Measurements from ENCODE around the gene RNF169.

GRCh38 chr11:74822170-74822569 is 73.5 kb downstream of the RNF169 start:
- TF ChIP-seq CTCF (IDR thresholded peaks at IDR 0.05), result no peak
- TF ChIP-seq POLR2A (IDR thresholded peaks at IDR 0.05), result no peak

Data from thyroid gland (tissue), 4 donors.